ENCODE measurements around the gene HSFX3. TPM values are rescaled to one million over a fixed set of nuclear protein-coding genes. Genes with fewer than 3 reads are reported as not detected.

The HSFX3 gene
- total RNA-seq, 2 experiments from 2014 or later: not detected

- Histone ChIP-seq H4K20me1 (ENCODE audit: insufficient read depth, low read length) (no peaks in the 10 kb centered on the region), H3K4me1 (ENCODE audit: insufficient read depth, low read length, poor library complexity, severe bottlenecking) (no peaks in the 10 kb centered on the region), H3K9me3 (ENCODE audit: low read length) (no peaks in the 10 kb centered on the region), H3K4me2 (ENCODE audit: low read length) (no peak overlapping the region), H3K79me2 (ENCODE audit: insufficient read depth, low read depth, low read length) (no peaks in the 10 kb centered on the region), H3K4me3 (ENCODE audit: low read depth, low read length, poor library complexity, severe bottlenecking) (no peak overlapping the region), H3K36me3 (ENCODE audit: insufficient read depth, low read length) (no peaks in the 10 kb centered on the region), H3K9me2 (ENCODE audit: insufficient read depth, low read length) (no peaks in the 10 kb centered on the region), H2AFZ (ENCODE audit: low read length) (no peak overlapping the region), H3K27ac (ENCODE audit: low read depth, low read length, poor library complexity, severe bottlenecking) (no peak overlapping the region)
- no TSS peak for BruUV-seq (replicated peaks)
- TF ChIP-seq EZH2phosphoT487 (IDR thresholded peaks at IDR 0.05; ENCODE audit: borderline replicate concordance, low read depth, low read length) (no peak), CTCF (conservative IDR thresholded peaks at IDR 0.05; ENCODE audit: low read length) (no peak)
- intact Hi-C loops (cut with micrococcal nuclease; ENCODE audit: unreplicated experiment): no loop called here
- CTCF ChIA-PET (ENCODE audit: unreplicated experiment): no interaction called here
- POLR2A ChIA-PET: no interaction called here
- no peak for DNase-seq (ENCODE audit: low spot score)
These were observed 20.9 kb upstream of the HSFX3 start for GRCh38 chrX:149570668-149571067.

- H3K4me2 ChIP-seq (ENCODE audit: low read length): no peak overlapping the region
- H3K9me3 ChIP-seq (ENCODE audit: low read length): no peaks in the 10 kb centered on the region
- H3K36me3 ChIP-seq (ENCODE audit: insufficient read depth, low read length): no peaks in the 10 kb centered on the region
- no peaks in the 10 kb centered on the region for H3K79me2 ChIP-seq (ENCODE audit: insufficient read depth, low read depth, low read length)
- no peak for DNase-seq (ENCODE audit: low spot score)
- no peaks in the 10 kb centered on the region for H4K20me1 ChIP-seq (ENCODE audit: insufficient read depth, low read length)
- H3K4me1 ChIP-seq (ENCODE audit: insufficient read depth, low read length, poor library complexity, severe bottlenecking): no peaks in the 10 kb centered on the region
- POLR2A ChIA-PET: no interaction called here
- no peak overlapping the region for H3K27ac ChIP-seq (ENCODE audit: low read depth, low read length, poor library complexity, severe bottlenecking)
- intact Hi-C loops (cut with micrococcal nuclease; ENCODE audit: unreplicated experiment): no loop called here
- no peaks in the 10 kb centered on the region for H3K9me2 ChIP-seq (ENCODE audit: insufficient read depth, low read length)
- TF ChIP-seq CTCF (conservative IDR thresholded peaks at IDR 0.05; ENCODE audit: low read length): no peak
- no peak for TF ChIP-seq EZH2phosphoT487 (IDR thresholded peaks at IDR 0.05; ENCODE audit: borderline replicate concordance, low read depth, low read length)
- no peak overlapping the region for H3K4me3 ChIP-seq (ENCODE audit: low read depth, low read length, poor library complexity, severe bottlenecking)
- no peak overlapping the region for H2AFZ ChIP-seq (ENCODE audit: low read length)
- CTCF ChIA-PET (ENCODE audit: unreplicated experiment): no interaction called here
- no TSS peak for BruUV-seq (replicated peaks)
These were observed 20.0 kb upstream of the HSFX3 start for GRCh38 chrX:149569770-149570169.

- H3K4me1 ChIP-seq (ENCODE audit: insufficient read depth, low read length, poor library complexity, severe bottlenecking): no peaks in the 10 kb centered on the region
- H3K79me2 ChIP-seq (ENCODE audit: insufficient read depth, low read depth, low read length): no peaks in the 10 kb centered on the region
- CTCF ChIA-PET (ENCODE audit: unreplicated experiment): no interaction called here
- POLR2A ChIA-PET: no interaction called here
- H3K4me3 ChIP-seq (ENCODE audit: low read depth, low read length, poor library complexity, severe bottlenecking): no peak overlapping the region
- H4K20me1 ChIP-seq (ENCODE audit: insufficient read depth, low read length): no peaks in the 10 kb centered on the region
- no peak for DNase-seq (ENCODE audit: low spot score)
- no peak overlapping the region for H3K4me2 ChIP-seq (ENCODE audit: low read length)
- no peak for TF ChIP-seq EZH2phosphoT487 (IDR thresholded peaks at IDR 0.05; ENCODE audit: borderline replicate concordance, low read depth, low read length)
- no peak for TF ChIP-seq CTCF (conservative IDR thresholded peaks at IDR 0.05; ENCODE audit: low read length)
- intact Hi-C loops (cut with micrococcal nuclease; ENCODE audit: unreplicated experiment): no loop called here
- H2AFZ ChIP-seq (ENCODE audit: low read length): no peak overlapping the region
- no peaks in the 10 kb centered on the region for H3K9me2 ChIP-seq (ENCODE audit: insufficient read depth, low read length)
- no peaks in the 10 kb centered on the region for H3K9me3 ChIP-seq (ENCODE audit: low read length)
- no peaks in the 10 kb centered on the region for H3K36me3 ChIP-seq (ENCODE audit: insufficient read depth, low read length)
- no TSS peak for BruUV-seq (replicated peaks)
- H3K27ac ChIP-seq (ENCODE audit: low read depth, low read length, poor library complexity, severe bottlenecking): no peak overlapping the region
These were observed 19.1 kb upstream of the HSFX3 start for GRCh38 chrX:149568701-149569296.

Data from OCI-LY7 (cell line).